Activated T-helper 17 cell treated with anti-CD3 and anti-CD28 coated beads, Interleukin-2, amount 50 U/mL, for 72 hours (primary cell): ENCODE results near the gene MMGT1. TPM values are rescaled to one million over a fixed set of nuclear protein-coding genes. Genes with fewer than 3 reads are reported as not detected.

ENCODE experiments used
- ATAC-seq: fragments of 150-1000 bp; cut with Tn5 transposase; replicated peaks from 2 replicates; pipeline ENCODE4 v1.10.0; 2021; ENCODE audit warnings: mild to moderate bottlenecking, moderate library complexity
- H3K27ac Mint-ChIP-seq: one replicate; pipeline ENCODE4 v1.8.0; 2022; ENCODE audit warnings: mixed read lengths
- H3K27me3 Mint-ChIP-seq: one replicate; pipeline ENCODE4 v1.8.0; 2022; ENCODE audit warnings: mixed read lengths
- H3K36me3 Mint-ChIP-seq: one replicate; pipeline ENCODE4 v1.8.0; 2022; ENCODE audit warnings: low read depth, mild to moderate bottlenecking, mixed read lengths
- H3K4me1 Mint-ChIP-seq: one replicate; pipeline ENCODE4 v1.8.0; 2022; ENCODE audit warnings: mixed read lengths
- H3K4me3 Mint-ChIP-seq: one replicate; pipeline ENCODE4 v1.8.0; 2022; ENCODE audit warnings: mild to moderate bottlenecking, mixed read lengths
- H3K9me3 Mint-ChIP-seq: one replicate; pipeline ENCODE4 v1.8.0; 2022; ENCODE audit warnings: mixed read lengths
- total RNA-seq, 2 donors: library from RNA; stranded (reverse); gene quantifications; one replicate each; pipeline ENCODE4 v1.2.3, GENCODE V29; 2022

Gene MMGT1
- total RNA-seq: 10 to 100 TPM; 14.6 to 17.7 TPM

DNA sequence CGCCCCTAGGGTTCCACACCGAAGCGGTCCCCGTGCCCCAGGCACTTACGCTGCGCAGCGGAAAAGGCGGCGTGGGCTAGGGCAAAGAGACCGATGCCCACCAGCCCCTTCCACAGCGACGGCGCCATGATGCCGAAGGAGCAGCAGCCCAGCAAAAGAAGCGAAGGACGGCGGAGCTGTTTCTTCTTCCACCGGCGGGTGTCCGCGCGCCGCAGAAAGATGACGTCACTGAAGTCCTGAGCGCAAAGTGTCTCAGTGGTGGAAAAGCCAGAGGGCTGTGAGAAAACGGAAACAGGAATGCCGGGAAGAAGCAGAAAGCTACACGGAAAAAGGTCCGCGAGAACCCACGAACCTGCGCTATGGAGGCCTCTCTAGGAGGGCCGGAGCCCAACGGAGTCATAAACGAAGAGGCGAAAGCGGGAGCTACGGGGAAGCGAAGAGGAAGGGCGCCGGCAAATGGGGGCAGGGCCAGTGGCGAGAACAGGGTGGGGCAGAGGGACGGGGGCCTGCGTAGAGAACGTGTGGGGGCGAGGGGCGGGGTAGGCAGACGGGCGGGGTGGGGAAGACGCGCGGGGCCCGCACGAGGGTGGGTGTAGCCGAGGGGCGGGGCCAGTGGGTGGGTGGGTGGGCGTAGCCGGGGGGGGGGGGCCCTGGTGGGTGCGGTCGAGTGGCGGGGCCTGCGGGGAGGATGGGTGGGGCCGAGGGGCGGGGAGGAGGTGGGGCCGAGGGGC, at the start of gene MMGT1:
TSS of gene MMGT1 (minus strand) at position 441 of the 731 bp plus-strand sequence. CDS start at position 128, 313 bp downstream.
- peaks cover 7% of the 10 kb centered on the region for H3K4me1 Mint-ChIP-seq

GRCh38 chrX:136021903-136022302, 48.1 kb upstream of the MMGT1 start:
- peaks cover 56% of the 10 kb centered on the region for H3K36me3 Mint-ChIP-seq
- peak; percentile 83 for ATAC-seq
- H3K9me3 Mint-ChIP-seq: no peaks in the 10 kb centered on the region
- peaks cover 6% of the 10 kb centered on the region for H3K4me1 Mint-ChIP-seq
- H3K27me3 Mint-ChIP-seq: no peaks in the 10 kb centered on the region
- peak overlapping the region; percentile 66 for H3K27ac Mint-ChIP-seq
- H3K4me3 Mint-ChIP-seq: peak overlapping the region; percentile 21

More for the DNA sequence above, at the start of gene MMGT1:
- peaks cover 7% of the 10 kb centered on the region for H3K36me3 Mint-ChIP-seq
- peak; percentile 90 for ATAC-seq
- H3K27ac Mint-ChIP-seq: peak within 1 kb of the TSS; percentile 94
- H3K4me3 Mint-ChIP-seq: peak within 1 kb of the TSS; percentile 97
- no peaks in the 10 kb centered on the region for H3K9me3 Mint-ChIP-seq
- no peaks in the 10 kb centered on the region for H3K27me3 Mint-ChIP-seq

- Mint-ChIP-seq H3K27me3 (no peaks in the 10 kb centered on the region), H3K36me3 (peaks cover 58% of the 10 kb centered on the region), H3K27ac (peak overlapping the region; percentile 66), H3K4me3 (no peak overlapping the region), H3K9me3 (no peaks in the 10 kb centered on the region), H3K4me1 (peaks cover 6% of the 10 kb centered on the region)
- peak; percentile 48 for ATAC-seq
Measured at GRCh38 chrX:136021160-136021559, 47.4 kb upstream of the MMGT1 start.

DNA sequence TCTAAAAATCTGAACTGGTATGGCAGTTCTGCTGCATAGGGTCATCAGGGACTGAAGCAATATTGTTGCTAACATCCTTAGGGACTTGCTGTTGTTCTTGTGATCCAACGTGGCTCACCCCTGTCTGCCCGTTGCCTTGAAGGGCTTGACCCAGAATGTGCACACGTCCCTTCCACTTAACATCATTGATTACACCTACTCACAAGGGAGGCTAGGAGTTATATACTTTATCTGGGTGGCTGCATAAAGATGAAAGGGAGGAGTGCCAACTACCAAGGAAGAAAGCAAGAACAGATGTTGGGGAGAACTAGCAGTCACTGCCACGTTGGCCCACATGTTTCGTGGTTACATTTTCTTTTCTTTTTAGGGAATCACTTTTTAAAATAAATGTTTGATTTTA, 45.4 kb upstream of the MMGT1 start:
- no peaks in the 10 kb centered on the region for H3K27me3 Mint-ChIP-seq
- H3K27ac Mint-ChIP-seq: no peak overlapping the region
- ATAC-seq: no peak
- H3K4me1 Mint-ChIP-seq: peaks cover 6% of the 10 kb centered on the region
- peaks cover 56% of the 10 kb centered on the region for H3K36me3 Mint-ChIP-seq
- H3K9me3 Mint-ChIP-seq: no peaks in the 10 kb centered on the region
- no peak overlapping the region for H3K4me3 Mint-ChIP-seq

DNA sequence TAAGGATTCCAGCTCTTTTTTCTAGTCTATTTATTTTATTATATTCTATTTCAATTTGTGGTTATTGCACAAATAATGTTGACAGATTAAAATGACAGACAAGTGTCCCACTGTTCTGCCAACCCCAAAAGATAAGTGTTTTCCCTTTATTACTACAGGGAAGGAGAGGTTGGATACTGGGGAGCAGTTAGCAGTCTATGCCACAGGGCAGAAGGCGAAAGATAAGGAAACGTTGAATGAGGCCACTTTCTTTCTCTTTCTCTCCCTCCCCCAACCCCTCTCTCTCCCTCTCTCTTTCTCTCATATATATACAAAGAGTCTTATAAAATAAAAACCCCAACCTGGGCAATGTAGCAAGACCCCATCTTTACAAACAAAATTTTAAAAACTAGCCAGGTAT, 43.1 kb upstream of the MMGT1 start:
- H3K27ac Mint-ChIP-seq: peak overlapping the region; percentile 18
- H3K9me3 Mint-ChIP-seq: no peaks in the 10 kb centered on the region
- H3K4me1 Mint-ChIP-seq: peaks cover 6% of the 10 kb centered on the region
- ATAC-seq: no peak
- H3K36me3 Mint-ChIP-seq: peaks cover 70% of the 10 kb centered on the region
- no peaks in the 10 kb centered on the region for H3K27me3 Mint-ChIP-seq
- H3K4me3 Mint-ChIP-seq: no peak overlapping the region

- no peaks in the 10 kb centered on the region for H3K4me1 Mint-ChIP-seq
- no peak overlapping the region for H3K27ac Mint-ChIP-seq
- H3K27me3 Mint-ChIP-seq: no peaks in the 10 kb centered on the region
- H3K36me3 Mint-ChIP-seq: peaks cover 62% of the 10 kb centered on the region
- ATAC-seq: no peak
- H3K4me3 Mint-ChIP-seq: no peak overlapping the region
- H3K9me3 Mint-ChIP-seq: no peaks in the 10 kb centered on the region
Measured at GRCh38 chrX:136015016-136015415, 41.2 kb upstream of the MMGT1 start.

- no peak for ATAC-seq
- peak overlapping the region; percentile 81 for H3K4me3 Mint-ChIP-seq
- H3K27me3 Mint-ChIP-seq: no peaks in the 10 kb centered on the region
- H3K4me1 Mint-ChIP-seq: peaks cover 36% of the 10 kb centered on the region
- H3K27ac Mint-ChIP-seq: no peak overlapping the region
- no peaks in the 10 kb centered on the region for H3K9me3 Mint-ChIP-seq
- H3K36me3 Mint-ChIP-seq: peaks cover 24% of the 10 kb centered on the region
Measured at GRCh38 chrX:135988245-135988644, 14.5 kb upstream of the MMGT1 start.

DNA sequence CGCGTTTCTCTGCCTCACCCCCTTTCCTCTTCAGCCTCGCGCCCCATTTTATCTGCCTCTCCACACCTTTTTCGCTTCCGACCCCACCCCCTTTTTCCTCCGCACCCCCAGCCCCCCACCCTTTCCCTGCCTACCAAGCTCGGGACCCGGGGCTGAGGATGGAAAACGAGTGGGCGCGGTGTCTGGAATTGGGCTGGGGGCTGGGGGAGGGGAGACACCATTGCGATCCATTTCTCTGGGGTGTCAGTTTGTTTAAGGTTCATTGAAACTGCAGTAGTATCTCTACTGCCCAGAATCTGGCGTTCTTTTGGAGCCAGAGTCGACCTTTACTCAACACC, 12.2 kb upstream of the MMGT1 start:
- H3K9me3 Mint-ChIP-seq: peaks cover 2% of the 10 kb centered on the region
- peaks cover 5% of the 10 kb centered on the region for H3K36me3 Mint-ChIP-seq
- H3K4me3 Mint-ChIP-seq: peak overlapping the region; percentile 81
- no peaks in the 10 kb centered on the region for H3K27me3 Mint-ChIP-seq
- peak overlapping the region; percentile 76 for H3K27ac Mint-ChIP-seq
- ATAC-seq: no peak
- H3K4me1 Mint-ChIP-seq: peaks cover 32% of the 10 kb centered on the region

GRCh38 chrX:135985157-135985972, 11.6 kb upstream of the MMGT1 start, which contains the start of gene SLC9A6:
Gene SLC9A6, plus strand, starts transcription at chrX:135985435. Its CDS starts 224 bp downstream, at chrX:135985659.
- H3K4me3 Mint-ChIP-seq: peak within 1 kb of the TSS; percentile 81
- H3K27me3 Mint-ChIP-seq: no peaks in the 10 kb centered on the region
- peaks cover 5% of the 10 kb centered on the region for H3K36me3 Mint-ChIP-seq
- peak within 1 kb of the TSS; percentile 77 for H3K27ac Mint-ChIP-seq
- H3K9me3 Mint-ChIP-seq: peaks cover 4% of the 10 kb centered on the region
- ATAC-seq: peak; percentile 91
- peaks cover 34% of the 10 kb centered on the region for H3K4me1 Mint-ChIP-seq

- Mint-ChIP-seq H3K36me3 (peaks cover 5% of the 10 kb centered on the region), H3K4me1 (peaks cover 34% of the 10 kb centered on the region), H3K27ac (peak overlapping the region; percentile 77), H3K9me3 (peaks cover 4% of the 10 kb centered on the region), H3K27me3 (no peaks in the 10 kb centered on the region), H3K4me3 (peak overlapping the region; percentile 81)
- ATAC-seq: peak; percentile 6
Measured at GRCh38 chrX:135984791-135985156, 11.0 kb upstream of the MMGT1 start.

DNA sequence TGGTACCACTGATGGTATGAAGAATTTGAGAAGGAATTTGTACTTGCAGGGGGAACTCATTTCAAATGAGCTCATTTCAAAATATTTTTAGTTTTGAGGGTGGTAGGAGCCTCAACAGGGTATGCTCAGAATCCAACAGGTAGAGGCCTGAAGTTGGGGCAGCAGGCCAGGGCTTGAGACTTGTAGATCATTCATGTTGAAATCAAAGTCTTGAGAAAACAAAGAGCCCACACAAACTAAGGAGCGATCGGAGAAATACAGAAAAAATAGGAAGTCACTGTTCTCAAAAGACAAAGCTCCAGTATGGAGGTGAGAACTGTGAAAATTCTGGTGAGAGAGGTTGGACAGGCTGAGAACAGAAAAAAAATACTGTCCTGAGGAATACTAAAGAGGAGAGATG, 10.5 kb upstream of the MMGT1 start:
- peak overlapping the region; percentile 77 for H3K27ac Mint-ChIP-seq
- H3K36me3 Mint-ChIP-seq: no peaks in the 10 kb centered on the region
- peaks cover 30% of the 10 kb centered on the region for H3K4me1 Mint-ChIP-seq
- H3K4me3 Mint-ChIP-seq: peak overlapping the region; percentile 81
- ATAC-seq: no peak
- no peaks in the 10 kb centered on the region for H3K27me3 Mint-ChIP-seq
- peaks cover 4% of the 10 kb centered on the region for H3K9me3 Mint-ChIP-seq

DNA sequence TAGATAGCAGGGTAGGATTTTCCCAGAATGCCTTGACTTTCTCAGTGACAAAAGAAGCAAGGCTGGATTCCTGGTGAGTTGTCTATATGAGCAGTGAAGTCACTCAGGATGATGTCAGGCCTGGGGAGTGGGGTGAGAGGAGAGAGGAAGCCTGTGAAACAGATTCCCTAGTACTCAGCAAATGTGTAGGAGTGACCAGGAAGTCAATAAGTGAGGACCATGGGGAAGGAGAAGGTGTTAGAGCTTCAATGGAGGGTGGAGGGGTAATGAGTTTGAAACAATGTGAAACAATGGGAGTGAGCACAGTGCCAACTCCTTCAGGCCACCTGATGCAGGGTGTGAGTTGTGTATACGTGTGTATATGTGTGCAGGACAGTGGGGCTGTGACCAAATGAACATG, 9.1 kb upstream of the MMGT1 start:
- no peaks in the 10 kb centered on the region for H3K36me3 Mint-ChIP-seq
- H3K27me3 Mint-ChIP-seq: no peaks in the 10 kb centered on the region
- peaks cover 4% of the 10 kb centered on the region for H3K9me3 Mint-ChIP-seq
- H3K4me3 Mint-ChIP-seq: peak overlapping the region; percentile 81
- H3K4me1 Mint-ChIP-seq: peaks cover 30% of the 10 kb centered on the region
- no peak for ATAC-seq
- H3K27ac Mint-ChIP-seq: peak overlapping the region; percentile 77

DNA sequence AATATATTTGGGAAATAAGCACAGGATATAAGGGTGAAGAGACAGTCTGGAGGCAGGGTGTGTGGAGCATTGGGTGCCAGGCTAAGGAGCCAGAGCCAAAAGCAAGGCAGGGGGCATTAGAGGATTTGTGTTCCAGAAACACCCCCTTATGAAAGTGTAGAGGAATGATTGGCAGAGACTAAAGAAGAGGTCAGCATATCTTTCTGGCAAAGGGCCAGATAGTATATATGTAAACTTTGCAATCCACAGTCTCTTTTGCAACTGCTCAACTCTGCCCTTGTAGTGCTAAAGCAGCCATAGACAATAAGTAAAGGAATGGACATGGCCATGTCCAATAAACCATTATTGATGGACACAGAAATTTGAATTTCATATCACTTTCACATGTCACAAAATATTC, 7.9 kb upstream of the MMGT1 start:
- H3K4me3 Mint-ChIP-seq: peak overlapping the region; percentile 81
- no peaks in the 10 kb centered on the region for H3K27me3 Mint-ChIP-seq
- peaks cover 30% of the 10 kb centered on the region for H3K4me1 Mint-ChIP-seq
- no peak for ATAC-seq
- no peaks in the 10 kb centered on the region for H3K36me3 Mint-ChIP-seq
- peak overlapping the region; percentile 77 for H3K27ac Mint-ChIP-seq
- peaks cover 4% of the 10 kb centered on the region for H3K9me3 Mint-ChIP-seq

DNA sequence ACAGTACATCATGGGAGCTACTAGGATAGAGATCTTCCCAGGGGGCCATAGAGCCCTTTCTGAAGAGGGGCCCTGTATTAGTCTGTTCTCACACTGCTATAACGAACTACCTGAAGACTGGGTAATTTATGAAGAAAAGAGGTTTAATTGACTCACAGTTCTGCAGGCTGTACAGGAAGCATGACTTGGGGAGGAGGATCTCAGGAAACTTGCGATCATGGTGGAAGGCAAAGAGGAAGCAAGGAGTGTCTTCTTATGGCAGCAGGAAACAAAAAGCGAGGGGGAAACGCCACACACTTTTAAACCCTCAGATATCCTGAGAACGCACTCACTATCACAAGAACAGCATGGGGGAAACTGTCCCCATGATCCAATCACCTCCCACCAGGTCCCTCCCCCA, 7.2 kb upstream of the MMGT1 start:
- Mint-ChIP-seq H3K27me3 (no peaks in the 10 kb centered on the region), H3K27ac (peak overlapping the region; percentile 77), H3K9me3 (peaks cover 4% of the 10 kb centered on the region), H3K4me3 (peak overlapping the region; percentile 81), H3K4me1 (peaks cover 30% of the 10 kb centered on the region), H3K36me3 (no peaks in the 10 kb centered on the region)
- no peak for ATAC-seq

DNA sequence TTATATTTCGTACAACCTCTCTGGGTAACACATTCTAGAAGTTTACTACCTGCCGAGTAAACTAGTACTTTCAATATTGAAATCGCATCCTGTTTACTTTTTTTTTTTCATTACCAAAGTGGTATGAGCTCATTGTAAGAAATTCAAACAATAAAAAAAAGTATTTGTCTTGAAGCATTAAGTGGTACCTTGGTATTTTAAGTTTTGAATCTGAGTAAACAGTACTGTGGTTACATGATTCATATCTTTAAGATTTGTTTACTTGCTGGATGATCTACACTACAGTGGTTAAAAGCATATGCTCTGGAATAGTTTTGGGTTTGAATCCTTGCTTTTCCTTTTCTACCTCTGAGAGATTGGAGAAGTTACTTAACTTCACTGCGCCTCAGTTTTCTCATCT, 3.8 kb upstream of the MMGT1 start:
- H3K4me1 Mint-ChIP-seq: peaks cover 15% of the 10 kb centered on the region
- peak overlapping the region; percentile 59 for H3K4me3 Mint-ChIP-seq

More for the DNA sequence above, 3.8 kb upstream of the MMGT1 start:
- Mint-ChIP-seq H3K36me3 (peaks cover 7% of the 10 kb centered on the region), H3K9me3 (peaks cover 4% of the 10 kb centered on the region), H3K27me3 (no peaks in the 10 kb centered on the region), H3K27ac (peak overlapping the region; percentile 60)
- peak; percentile 43 for ATAC-seq
